SIG-M5 (cell line): Measurements from ENCODE around the gene OR7D4.
"Not testable (repeated sequence)": the region's sequence is repeated elsewhere in the genome, so short reads cannot be mapped to it uniquely, and the experiment has no call there.

Experiments used
- DNase-seq: peaks from one replicate; lab custom pipeline; 2025; lab: John Stamatoyannopoulos, UW

Gene OR7D4

GRCh38 chr19:9219489-9219888, at the start of gene OR7D4:
Gene OR7D4 (minus strand): TSS chr19:9219589. CDS start chr19:9214837, 4,752 bp downstream.
- no peak for DNase-seq

- no peak for DNase-seq
Measured at GRCh38 chr19:9251236-9251635, 31.8 kb upstream of the OR7D4 start.

GRCh38 chr19:9250630-9251029, 31.2 kb upstream of the OR7D4 start, which contains the start of gene OR7E24:
Gene OR7E24 (plus strand): TSS chr19:9250930. CDS start chr19:9251044, 114 bp downstream.
- no peak for DNase-seq

- no peak for DNase-seq
Measured at GRCh38 chr19:9205501-9206113, 13.8 kb downstream of the OR7D4 start.

GRCh38 chr19:9198044-9198443, 21.3 kb downstream of the OR7D4 start:
- not testable (repeated sequence) for DNase-seq

- no peak for DNase-seq
Measured at GRCh38 chr19:9189535-9189934, 29.9 kb downstream of the OR7D4 start.

GRCh38 chr19:9187191-9187590, 32.2 kb downstream of the OR7D4 start:
- no peak for DNase-seq

- no peak for DNase-seq
Measured at GRCh38 chr19:9183000-9183399, 36.4 kb downstream of the OR7D4 start.

GRCh38 chr19:9178901-9179300, 40.5 kb downstream of the OR7D4 start, which contains the start of gene OR7D2:
Gene OR7D2 (plus strand): TSS chr19:9178979. CDS start chr19:9185782, 6,803 bp downstream.
- no peak for DNase-seq

- DNase-seq, result no peak
Measured at GRCh38 chr19:9175326-9175725, 44.1 kb downstream of the OR7D4 start.

- DNase-seq, result no peak
Measured at GRCh38 chr19:9171393-9171991, 47.9 kb downstream of the OR7D4 start.

GRCh38 chr19:9166846-9167245, 52.5 kb downstream of the OR7D4 start:
- DNase-seq, result no peak

GRCh38 chr19:9165261-9165660, 54.1 kb downstream of the OR7D4 start:
- no peak for DNase-seq

GRCh38 chr19:9161427-9161826, 58.0 kb downstream of the OR7D4 start:
- no peak for DNase-seq
